CD14-positive monocyte (primary cell): Measurements from ENCODE around the gene STRN3. TPM values are rescaled to one million over a fixed set of nuclear protein-coding genes. Genes with fewer than 3 reads are reported as not detected.
A peak's percentile ranks its signal among the peaks of the same experiment; 100 is the strongest.
"Not testable (repeated sequence)": the region's sequence is repeated elsewhere in the genome, so short reads cannot be mapped to it uniquely, and the experiment has no call there.

Source experiments
- DNase-seq, 3 donors: peaks; one replicate each; pipeline ENCODE4 v3.0.0-alpha.2; 2011 to 2022
- H2AFZ ChIP-seq: 2 replicates; pipeline ENCODE4 v1.6.0; 2012; ENCODE audit warnings: mild to moderate bottlenecking, low read depth, low read length, inconsistent platforms; ENCODE audit not compliant: insufficient read depth, poor library complexity, severe bottlenecking
- H3K27ac ChIP-seq, 2 donors: 1 replicate in 1 of 2; 2 replicates in 1 of 2; pipeline ENCODE4 v1.5.1; 2012 to 2013; ENCODE audit warnings: low read length in 2 of 2, control low read depth in 1 of 2, inconsistent platforms in 1 of 2, low read depth in 1 of 2, mild to moderate bottlenecking in 1 of 2
- H3K27me3 ChIP-seq, 2 donors: one replicate each; pipeline versions ENCODE4 v1.6.0 to v1.6.1; 2011 to 2013; ENCODE audit warnings: low read length in 2 of 2; ENCODE audit not compliant: control insufficient read depth in 2 of 2, insufficient read depth in 2 of 2
- H3K36me3 ChIP-seq, 2 donors: replicated peaks in 1 of 2; 1 replicate in 1 of 2; 2 replicates in 1 of 2; pipeline versions ENCODE4 v1.5.1 to v1.6.1; 2012 to 2013; ENCODE audit warnings: low read length in 2 of 2, control low read depth in 1 of 2, inconsistent platforms in 1 of 2, mild to moderate bottlenecking in 1 of 2; ENCODE audit not compliant: insufficient read depth in 2 of 2, control insufficient read depth in 1 of 2
- H3K4me1 ChIP-seq, 2 donors: 1 replicate in 1 of 2; 2 replicates in 1 of 2; pipeline versions ENCODE4 v1.5.1 to v1.6.1; 2012 to 2013; ENCODE audit warnings: low read length in 2 of 2, control low read depth in 1 of 2, inconsistent platforms in 1 of 2, mild to moderate bottlenecking in 1 of 2, moderate library complexity in 1 of 2; ENCODE audit not compliant: insufficient read depth in 2 of 2, control insufficient read depth in 1 of 2
- H3K4me2 ChIP-seq: replicated peaks from 2 replicates; pipeline ENCODE3; 2012; ENCODE audit warnings: low read length, moderate library complexity, mild to moderate bottlenecking; ENCODE audit not compliant: poor library complexity, severe bottlenecking; ENCODE audit errors: extremely low read depth
- H3K4me3 ChIP-seq, 3 experiments: fragments of 200-600 bp in 1 of 3; sonication (generic) in 1 of 3; replicated peaks in 1 of 3; 1 replicate in 2 of 3; 2 replicates in 1 of 3; pipeline ENCODE4 v1.5.1; 2011 to 2013; ENCODE audit warnings: low read length in 3 of 3, mild to moderate bottlenecking in 3 of 3, control low read depth in 2 of 3, low read depth in 2 of 3, inconsistent platforms in 1 of 3, moderate library complexity in 1 of 3
- H3K79me2 ChIP-seq: 2 replicates; pipeline ENCODE4 v1.6.0; 2012; ENCODE audit warnings: mild to moderate bottlenecking, control low read depth, inconsistent platforms, low read length, moderate library complexity; ENCODE audit not compliant: insufficient read depth
- H3K9ac ChIP-seq: 2 replicates; pipeline ENCODE4 v1.6.0; 2017; ENCODE audit warnings: low read length, mild to moderate bottlenecking; ENCODE audit not compliant: insufficient read depth, poor library complexity, severe bottlenecking
- H3K9me3 ChIP-seq, 2 donors: replicated peaks in 1 of 2; 1 replicate in 1 of 2; 2 replicates in 1 of 2; pipeline versions ENCODE4 v1.5.1 to v1.6.1; 2012 to 2013; ENCODE audit warnings: low read length in 2 of 2, control low read depth in 1 of 2; ENCODE audit not compliant: control insufficient read depth in 1 of 2, insufficient read depth in 1 of 2
- H4K20me1 ChIP-seq: 2 replicates; pipeline ENCODE4 v1.6.0; 2012; ENCODE audit warnings: mild to moderate bottlenecking, low read length, control low read depth, moderate library complexity; ENCODE audit not compliant: insufficient read depth
- H3K27ac Mint-ChIP-seq, 7 donors: one replicate each; pipeline ENCODE4 v1.8.0; 2020; ENCODE audit warnings: mild to moderate bottlenecking in 7 of 7, mixed read lengths in 7 of 7, moderate library complexity in 6 of 7, inconsistent platforms in 2 of 7
- H3K27me3 Mint-ChIP-seq, 3 donors: one replicate each; pipeline ENCODE4 v1.8.0; 2021 to 2022; ENCODE audit warnings: low read depth in 3 of 3, mild to moderate bottlenecking in 3 of 3, mixed read lengths in 3 of 3, moderate library complexity in 3 of 3, inconsistent platforms in 1 of 3
- H3K36me3 Mint-ChIP-seq, 2 donors: one replicate each; pipeline ENCODE4 v1.8.0; 2020; ENCODE audit warnings: mixed read lengths in 2 of 2, inconsistent platforms in 1 of 2, mild to moderate bottlenecking in 1 of 2
- H3K4me1 Mint-ChIP-seq: one replicate; pipeline ENCODE4 v1.8.0; 2020; ENCODE audit warnings: mild to moderate bottlenecking, mixed read lengths
- H3K4me3 Mint-ChIP-seq, 2 donors: one replicate each; pipeline ENCODE4 v1.8.0; 2020; ENCODE audit warnings: mild to moderate bottlenecking in 2 of 2, mixed read lengths in 2 of 2, moderate library complexity in 1 of 2
- H3K9me3 Mint-ChIP-seq, 7 donors: one replicate each; pipeline ENCODE4 v1.8.0; 2020 to 2022; ENCODE audit warnings: mixed read lengths in 7 of 7, mild to moderate bottlenecking in 6 of 7, moderate library complexity in 6 of 7, inconsistent platforms in 2 of 7
- CTCF ChIP-seq: fragments of 200-600 bp; IDR thresholded peaks from one replicate; pipeline ENCODE4 v1.8.0; 2022; ENCODE audit warnings: antibody characterized with exemption, mild to moderate bottlenecking
- WGBS: methylation state at CpG from one replicate; pipeline ENCODE4 v1.1.5; 2013; ENCODE audit warnings: missing lambda C conversion rate; ENCODE audit not compliant: insufficient coverage; 5-methylcytosine and 5-hydroxymethylcytosine counted together
- intact Hi-C, 2 donors: fragments of 100-400 bp; cut with micrococcal nuclease; formaldehyde crosslinking; loops; one replicate each; pipeline versions ENCODE4 v1.15.0 to v1.15.1; 2023
- polyA plus RNA-seq, 3 donors: library from polyadenylated mRNA; depleted of rRNA in 1 of 3; unstranded in 2 of 3; stranded (reverse) in 1 of 3; fragments of 300-500 nt in 2 of 3; fragments of >200 nt in 1 of 3; fragmentation: Illumina TruSeq in 2 of 3; gene quantifications; 1 replicate in 2 of 3; 2 replicates in 1 of 3; pipeline ENCODE4 v1.2.3, GENCODE V29; 2012 to 2021

Gene STRN3
- polyA plus RNA-seq, 3 donors, result 1.0 to 12.0 (median 3.8) TPM

- Histone ChIP-seq H3K36me3 (peaks cover 4 to 10% of the 10 kb centered on the region in 2 donors), H3K79me2 (peaks cover 92% of the 10 kb centered on the region), H4K20me1 (peaks cover 73% of the 10 kb centered on the region), H3K27me3 (no peaks in the 10 kb centered on the region), H3K27ac (no peak overlapping the region), H3K4me2 (no peak overlapping the region), H3K9me3 (peaks cover 11 to 21% of the 10 kb centered on the region in 2 donors), H3K4me1 (no peaks in the 10 kb centered on the region), H3K4me3 (no peak overlapping the region), H3K9ac (no peak overlapping the region), H2AFZ (no peak overlapping the region)
- Mint-ChIP-seq H3K36me3 (peaks cover 30 to 39% of the 10 kb centered on the region in 2 donors), H3K9me3 (peaks cover 15 to 32% (median 23%) of the 10 kb centered on the region in 7 donors), H3K4me3 (no peak overlapping the region), H3K27ac (no peak overlapping the region), H3K27me3 (peaks cover 0 to 3% (median 0%) of the 10 kb centered on the region in 3 donors), H3K4me1 (peaks cover 11% of the 10 kb centered on the region)
- TF ChIP-seq CTCF, result no peak
- intact Hi-C loops, result no loop called here
- DNase-seq, result no peak
- 52% methylated on average over 6 of the region's 15 CpGs for WGBS
Observed at GRCh38 chr14:30966415-30967363, 59.5 kb downstream of the STRN3 start.

- Histone ChIP-seq H3K79me2 (peaks cover 92% of the 10 kb centered on the region), H4K20me1 (peaks cover 71% of the 10 kb centered on the region), H3K36me3 (peaks cover 4 to 10% of the 10 kb centered on the region in 2 donors), H3K9me3 (peaks cover 11 to 21% of the 10 kb centered on the region in 2 donors)
- peaks cover 30 to 39% of the 10 kb centered on the region in 2 donors for H3K36me3 Mint-ChIP-seq
- DNase-seq, intact Hi-C loops, H3K27ac Mint-ChIP-seq, H2AFZ ChIP-seq, H3K27me3 ChIP-seq, H3K4me2 ChIP-seq, H3K27ac ChIP-seq, H3K4me1 ChIP-seq, H3K4me3 Mint-ChIP-seq, H3K9ac ChIP-seq, H3K4me3 ChIP-seq, H3K27me3 Mint-ChIP-seq: not testable (repeated sequence)
- H3K9me3 Mint-ChIP-seq, result peaks cover 15 to 32% (median 23%) of the 10 kb centered on the region in 7 donors
- H3K4me1 Mint-ChIP-seq, result peaks cover 11% of the 10 kb centered on the region
- 96% methylated on average over 3 of the region's 8 CpGs for WGBS
Observed at GRCh38 chr14:30965861-30966260, 60.3 kb downstream of the STRN3 start.

- peaks cover 4 to 17% of the 10 kb centered on the region in 2 donors for H3K36me3 ChIP-seq
- peaks cover 27% of the 10 kb centered on the region for H3K4me1 Mint-ChIP-seq
- H3K4me3 Mint-ChIP-seq, H3K4me1 ChIP-seq, intact Hi-C loops, H3K27me3 ChIP-seq, DNase-seq, H2AFZ ChIP-seq, H3K9ac ChIP-seq, H3K4me3 ChIP-seq, H3K4me2 ChIP-seq, H3K27me3 Mint-ChIP-seq, H3K27ac ChIP-seq: not testable (repeated sequence)
- peaks cover 93% of the 10 kb centered on the region for H3K79me2 ChIP-seq
- H3K36me3 Mint-ChIP-seq, result peaks cover 34 to 38% of the 10 kb centered on the region in 2 donors
- no CpG with 5 or more reads among the region's 2 CpGs for WGBS
- H3K9me3 ChIP-seq, result peaks cover 11 to 18% of the 10 kb centered on the region in 2 donors
- peaks cover 13 to 22% (median 20%) of the 10 kb centered on the region in 7 donors for H3K9me3 Mint-ChIP-seq
- peaks cover 71% of the 10 kb centered on the region for H4K20me1 ChIP-seq
- peak overlapping the region in 3 of 7 donors; percentile 50 to 82 (median 69) for H3K27ac Mint-ChIP-seq
Observed at GRCh38 chr14:30962537-30962936, 63.6 kb downstream of the STRN3 start.
